ENCODE data around the gene CTNNA1. TPM values are rescaled to one million over a fixed set of nuclear protein-coding genes. Genes with fewer than 3 reads are reported as not detected.
A peak's percentile ranks its signal among the peaks of the same experiment; 100 is the strongest.

The CTNNA1 gene
- total and polyA plus RNA-seq, 2 of the 8 experiments (the other 6 are each of a cell fraction or from before 2014, with no cell fraction given) = 115 to 349 TPM

GRCh38 chr5:138709202-138709601, 44.0 kb upstream of the CTNNA1 start:
- H3K4me2 ChIP-seq (ENCODE audit: insufficient read depth in 1 of 2, low read depth in 2 of 2, low read length in 2 of 2) = peak overlapping the region in 1 of 2 experiments; percentile 8; a peak in 1 of 4 replicates
- no peak overlapping the region for H4K8ac ChIP-seq (ENCODE audit: extremely low read depth, insufficient read depth, low read length)
- H3K36me3 ChIP-seq (ENCODE audit: control insufficient read depth in 2 of 4, insufficient read depth in 4 of 4, low read length in 3 of 4) = no peaks in the 10 kb centered on the region
- 39% methylated on average over 9 of the region's 9 CpGs; no CpG with 5 or more reads in 1 of the 2 experiments for WGBS, 2 experiments (ENCODE audit: extremely low coverage in 1 of 2, insufficient coverage in 1 of 2, insufficient read length in 1 of 2, insufficient replicate concordance in 2 of 2, low coverage in 1 of 2, low lambda C conversion rate in 2 of 2, missing lambda C conversion rate in 1 of 2)
- no peak overlapping the region for H4K91ac ChIP-seq (replicated peaks; ENCODE audit: insufficient read length, low read length)
- DNase-seq (ENCODE audit: low read depth in 1 of 2, low spot score in 2 of 2) (no peak), FAIRE-seq (no peak)
- ChIA-PET CTCF (ENCODE audit: partially characterized antibody) (interaction anchor here (0.8 to 2.2 kb wide), 5 partner anchors 11 to 360 kb away, joined by 3 to 6 read pairs (median 4); no protein-coding TSS in a partner anchor), POLR2A (ENCODE audit: partially characterized antibody) (interaction anchor here (0.8 kb wide), 1 partner anchor 47 kb away, joined by 3 read pairs; no protein-coding TSS in a partner anchor)
- H3K14ac ChIP-seq (ENCODE audit: insufficient read length) = no peak overlapping the region
- no peak overlapping the region for H3K56ac ChIP-seq (replicated peaks; ENCODE audit: insufficient read length, low read depth, low read length)
- peak overlapping the region; percentile 37; the same call in 1 of the 2 replicates for H2BK5ac ChIP-seq (ENCODE audit: low read depth, low read length)
- no peak overlapping the region for H3K4ac ChIP-seq (replicated peaks; ENCODE audit: insufficient read length, low read depth, low read length)
- no peak overlapping the region for H2AK5ac ChIP-seq (ENCODE audit: low read depth, low read length)
- H3K27ac ChIP-seq (ENCODE audit: low read depth, low read length) = peak overlapping the region; percentile 61
- peak overlapping the region; percentile 6 for H4K5ac ChIP-seq (ENCODE audit: insufficient read length, low read depth, low read length)
- no peaks in the 10 kb centered on the region for H3K9me3 ChIP-seq (ENCODE audit: insufficient read depth in 2 of 2, low read depth in 1 of 2, low read length in 1 of 2)
- H4K20me1 ChIP-seq (replicated peaks in 1 of 2; ENCODE audit: control insufficient read depth in 1 of 2, insufficient read depth in 2 of 2, low read length in 2 of 2) = no peaks in the 10 kb centered on the region
- H2BK12ac ChIP-seq (ENCODE audit: low read depth, low read length) = 0 out of 2 replicates have a peak overlapping the region, but pooled peaks have one; percentile 84
- H3K79me1 ChIP-seq (ENCODE audit: low read depth, low read length) = no peaks in the 10 kb centered on the region
- H3K4me3 ChIP-seq (ENCODE audit: extremely low read depth in 1 of 4, insufficient read depth in 2 of 4, low read depth in 3 of 4, low read length in 4 of 4) = no peak overlapping the region
- H3K4me1 ChIP-seq (replicated peaks in 1 of 4; ENCODE audit: control insufficient read depth in 3 of 4, insufficient read depth in 4 of 4, low read length in 3 of 4) = peaks cover 8 to 16% (median 13%) of the 10 kb centered on the region in 4 experiments; a peak in 6 of 7 replicates
- H3K18ac ChIP-seq (ENCODE audit: extremely low read depth, low read length) = peak overlapping the region; percentile 86; the same call in 1 of the 2 replicates
- H2BK20ac ChIP-seq (ENCODE audit: low read length) = no peak overlapping the region
- no peak overlapping the region; a peak in 1 of 7 replicates for H3K9ac ChIP-seq (replicated peaks in 1 of 4; ENCODE audit: extremely low read depth in 1 of 4, low read depth in 3 of 4, low read length in 3 of 4)
- H2BK120ac ChIP-seq (replicated peaks; ENCODE audit: low read depth, low read length) = no peak overlapping the region
- H3K23me2 ChIP-seq (ENCODE audit: low read depth, low read length) = no peaks in the 10 kb centered on the region
- no peak overlapping the region for H3K23ac ChIP-seq (ENCODE audit: insufficient read length)
- no peaks in the 10 kb centered on the region for H3K79me2 ChIP-seq (ENCODE audit: control insufficient read depth in 1 of 2, insufficient read depth in 2 of 2, low read length in 2 of 2)
- no peaks in the 10 kb centered on the region for H3K27me3 ChIP-seq (replicated peaks in 1 of 4; ENCODE audit: control insufficient read depth in 3 of 4, extremely low read depth in 1 of 4, insufficient read depth in 3 of 4, low read length in 3 of 4)
- no peak overlapping the region for H2AFZ ChIP-seq (ENCODE audit: low read length)
- H2BK15ac ChIP-seq (ENCODE audit: low read length) = no peak overlapping the region
- TF ChIP-seq SIN3A (conservative IDR thresholded peaks at IDR 0.05 in 1 of 2, IDR thresholded peaks at IDR 0.05 in 1 of 2; ENCODE audit: low read depth in 1 of 2, low read length in 2 of 2) = no peak
- TF ChIP-seq CHD2 (IDR thresholded peaks at IDR 0.05; ENCODE audit: low read length) = no peak
- TF ChIP-seq RFX5 (IDR thresholded peaks at IDR 0.05; ENCODE audit: borderline replicate concordance, low read depth, low read length) = no peak
- TF ChIP-seq RAD21 (IDR thresholded peaks at IDR 0.05 in 1 of 2, conservative IDR thresholded peaks at IDR 0.05 in 1 of 2; ENCODE audit: low read depth in 2 of 2, low read length in 2 of 2) = no peak
- TF ChIP-seq EP300 (IDR thresholded peaks at IDR 0.05; ENCODE audit: borderline replicate concordance in 1 of 2, low read depth in 2 of 2, low read length in 2 of 2) = no peak
- TF ChIP-seq NRF1 (IDR thresholded peaks at IDR 0.05; ENCODE audit: low read depth, low read length) = no peak
- TF ChIP-seq MAX (IDR thresholded peaks at IDR 0.05) = no peak
- no peak for TF ChIP-seq CHD1 (IDR thresholded peaks at IDR 0.05; ENCODE audit: low read depth, low read length)
- no peak for TF ChIP-seq NANOG (IDR thresholded peaks at IDR 0.05; ENCODE audit: insufficient read depth, low read depth, low read length, poor library complexity, severe bottlenecking)
- TF ChIP-seq GABPA (IDR thresholded peaks at IDR 0.05; ENCODE audit: borderline replicate concordance, insufficient read depth, low read length) = no peak
- no peak for TF ChIP-seq JUN (IDR thresholded peaks at IDR 0.05; ENCODE audit: low read depth, low read length)
- no peak for TF ChIP-seq RNF2 (IDR thresholded peaks at IDR 0.05; ENCODE audit: borderline replicate concordance, low read depth, low read length, missing control alignments, poor library complexity, severe bottlenecking)
